Measurements from ENCODE around the gene ETV6.
A peak's percentile ranks its signal among the peaks of the same experiment; 100 is the strongest.

The ETV6 gene

DNA sequence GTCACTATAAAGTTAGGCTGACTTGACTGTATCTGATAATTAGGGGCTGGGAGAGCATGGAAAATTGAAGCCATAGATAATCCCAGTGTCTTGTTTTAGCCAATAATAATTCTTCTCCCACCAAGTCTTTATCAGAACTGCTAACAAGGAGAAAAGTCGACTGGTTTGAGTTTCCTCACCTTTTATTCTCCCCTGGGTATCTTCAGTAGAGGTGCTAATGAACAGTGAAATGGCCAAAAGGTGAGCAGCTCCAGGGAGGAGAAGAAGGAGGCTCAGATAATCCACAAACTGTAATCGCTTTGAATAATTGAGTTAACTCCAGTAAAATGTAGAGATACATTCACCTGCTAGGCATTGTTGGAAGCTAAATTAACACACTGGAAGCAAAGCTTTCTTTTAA is 72.6 kb downstream of the ETV6 start:
- no peak for DNase-seq

DNA sequence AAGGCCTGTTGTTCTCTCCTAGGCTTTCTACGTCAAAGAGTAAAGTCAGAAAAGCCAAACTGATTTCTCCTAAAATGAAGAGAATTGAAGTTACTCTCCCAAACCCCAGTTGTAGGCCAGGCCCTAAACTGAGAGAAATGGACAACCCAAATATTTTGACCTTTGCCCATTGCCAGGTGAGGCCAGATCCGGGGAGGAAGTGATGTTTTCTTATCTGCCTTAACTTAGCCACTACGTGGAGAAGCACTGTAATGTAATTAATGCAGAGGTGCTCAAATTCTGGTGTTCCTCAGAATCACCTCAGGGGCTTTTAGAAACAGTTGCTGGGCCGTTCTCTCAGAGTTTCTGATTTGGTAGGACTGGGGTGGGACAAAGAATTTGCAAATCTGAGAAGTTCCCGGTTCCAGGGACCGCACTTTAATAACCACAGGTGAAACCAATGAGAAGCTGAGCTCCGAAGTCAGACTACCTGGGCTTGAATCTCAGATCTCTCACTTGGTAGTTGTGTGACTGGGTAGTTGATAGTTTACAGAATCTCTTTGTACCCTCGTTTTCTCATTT is 73.2 kb downstream of the ETV6 start:
- DNase-seq: no peak

DNA sequence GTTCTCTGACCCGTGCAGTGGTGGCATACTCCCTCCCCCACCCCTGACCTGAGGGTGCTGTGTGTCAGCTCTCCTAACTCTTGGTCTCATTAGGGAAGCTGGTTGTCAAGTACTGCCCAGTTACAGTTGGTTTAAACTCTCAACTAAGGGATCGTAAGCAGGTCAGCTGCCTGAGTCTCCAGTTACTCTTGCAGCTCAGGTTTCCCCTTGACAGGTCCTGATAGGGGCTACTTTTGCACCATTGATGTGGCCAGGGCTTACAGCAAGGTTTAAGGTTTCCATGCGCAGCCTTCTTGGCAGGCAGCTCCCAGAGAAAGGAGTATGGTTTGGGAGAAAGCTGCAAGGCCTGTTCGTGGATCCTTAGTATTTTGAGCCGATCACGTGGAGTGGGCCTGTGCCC is 74.5 kb downstream of the ETV6 start:
- no peak for DNase-seq

DNA sequence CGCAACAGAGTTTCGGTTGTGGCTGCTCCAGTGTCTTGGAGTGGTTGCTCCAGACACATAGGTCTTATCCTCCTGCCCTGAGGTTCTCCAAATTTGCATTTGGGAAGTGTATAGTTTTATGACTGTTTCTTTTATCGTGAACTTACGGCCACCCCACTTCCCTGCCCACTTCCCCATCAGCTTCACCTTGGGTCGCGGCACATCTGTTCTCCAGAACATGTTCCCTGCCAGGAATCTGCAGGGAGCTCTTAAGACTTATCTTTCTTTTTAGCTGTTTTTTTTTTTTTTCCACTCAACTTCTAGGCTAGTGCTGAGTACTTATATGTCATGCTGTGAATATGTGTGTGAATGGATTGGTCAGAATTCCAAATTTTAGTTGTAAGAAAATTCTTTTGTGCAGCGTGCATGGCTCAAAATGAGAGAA is 75.4 kb downstream of the ETV6 start:
- no peak for DNase-seq

DNA sequence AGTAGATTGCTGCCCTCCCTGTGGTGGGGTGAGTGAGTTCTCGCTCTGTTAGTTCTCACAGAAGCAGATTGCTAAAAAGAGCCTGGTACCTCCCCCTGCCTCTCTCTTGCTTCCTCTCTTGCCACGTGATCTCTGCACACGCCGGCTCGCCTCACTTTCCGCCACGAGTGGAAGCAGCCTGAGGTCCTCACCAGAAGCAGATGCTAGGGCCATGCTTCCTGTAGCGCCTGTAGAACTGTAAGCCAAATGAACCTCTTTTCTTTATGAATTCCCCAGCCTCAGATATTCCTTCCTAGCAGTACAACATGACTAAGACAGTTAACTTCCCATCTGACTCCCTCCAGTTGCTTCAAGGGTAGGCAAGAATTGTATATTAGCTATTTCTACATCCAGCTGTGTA is 76.2 kb downstream of the ETV6 start:
- no peak for DNase-seq

DNA sequence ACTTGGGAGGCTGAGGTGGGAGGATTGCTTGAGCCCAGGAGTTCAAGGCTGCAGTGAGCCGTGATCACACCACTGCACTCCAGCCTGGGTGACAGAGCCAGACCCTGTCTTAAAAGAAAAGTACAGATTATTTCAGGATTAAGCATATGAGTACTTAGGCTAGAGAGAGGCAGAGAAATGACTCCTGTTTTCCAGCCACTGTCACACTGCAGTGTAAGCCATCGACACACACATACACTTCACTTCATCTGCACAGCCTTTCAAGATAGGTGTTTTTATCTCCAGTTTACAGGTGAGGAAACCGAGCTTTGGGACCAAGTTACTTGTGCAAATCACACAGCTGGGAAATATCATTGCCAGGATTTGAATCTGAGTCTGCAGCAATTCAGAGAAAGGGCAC is 77.2 kb downstream of the ETV6 start:
- no peak for DNase-seq

DNA sequence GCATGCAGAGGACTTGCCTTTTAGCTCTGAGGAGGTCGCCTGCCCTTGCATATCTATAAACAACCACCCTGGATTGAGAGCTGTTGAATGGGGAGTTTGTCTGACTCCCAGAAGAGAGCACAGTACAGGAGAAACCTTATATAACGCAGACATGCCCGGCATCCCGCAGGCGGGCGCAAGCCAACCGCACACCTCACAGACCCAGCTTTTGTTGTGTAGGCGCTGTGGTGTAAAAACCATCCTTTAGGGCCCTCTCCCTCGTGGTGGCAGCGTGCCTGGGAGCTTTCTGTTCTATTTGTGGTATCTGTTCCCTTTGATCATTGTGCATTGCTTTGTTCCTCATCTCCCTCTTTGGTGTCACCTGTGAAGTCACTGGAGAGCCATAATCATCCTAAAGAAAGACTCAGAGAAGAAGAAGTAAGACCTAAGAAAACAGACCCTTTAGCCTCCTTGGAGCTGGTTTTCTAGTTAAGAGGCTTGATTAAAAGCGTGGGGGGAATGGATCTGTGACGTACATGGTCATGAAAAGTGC is 77.7 kb downstream of the ETV6 start:
- DNase-seq: peak in 5 of 6 experiments; percentile 30 to 69 (median 59)

DNA sequence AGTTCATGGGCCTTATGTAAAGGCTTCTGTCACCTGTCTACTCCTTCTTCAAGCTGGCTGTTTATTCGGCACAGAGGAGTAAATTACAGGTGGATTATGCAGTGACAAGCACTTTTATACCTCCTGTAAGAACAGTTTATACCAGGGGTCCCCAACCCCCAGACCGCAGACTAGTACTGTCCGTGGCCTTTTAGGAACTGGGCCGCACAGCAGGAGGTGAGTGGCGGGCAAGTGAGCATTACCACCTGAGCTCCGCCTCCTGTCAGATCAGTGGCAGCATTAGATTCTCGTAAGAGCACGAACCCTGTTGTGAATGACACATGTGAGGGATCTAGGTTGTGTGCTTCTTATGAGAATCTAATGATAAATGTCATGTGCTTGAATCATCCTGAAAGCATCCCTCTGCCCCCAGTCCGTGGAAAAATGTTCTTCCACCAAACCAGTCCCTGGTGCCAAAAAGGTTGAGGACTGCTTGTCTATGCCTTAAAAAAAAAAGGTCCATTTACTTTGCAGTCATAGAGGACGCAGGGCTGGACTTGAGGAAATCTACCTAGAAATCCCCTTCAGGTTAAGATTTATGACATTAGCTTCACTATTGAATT is 78.8 kb downstream of the ETV6 start:
- DNase-seq: no peak

DNA sequence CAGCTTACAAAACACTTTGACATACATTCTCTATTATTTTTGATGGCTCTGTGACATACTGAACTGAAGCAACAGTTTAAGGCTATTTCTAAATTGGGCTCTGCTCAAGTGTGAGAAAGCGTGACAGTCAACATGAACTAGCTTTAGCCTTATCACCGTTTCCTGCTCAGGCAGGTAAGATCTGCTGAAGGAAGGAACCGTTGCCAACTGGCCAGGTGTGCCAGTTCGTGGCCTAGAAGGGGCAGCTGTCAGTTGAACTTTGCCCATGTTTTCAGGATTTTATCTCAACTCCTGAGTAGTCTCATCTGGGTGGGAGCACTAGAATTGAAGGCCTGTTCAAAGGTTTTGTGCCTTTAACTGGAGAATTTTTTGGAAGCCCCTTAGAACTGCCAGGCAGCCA is 79.5 kb downstream of the ETV6 start:
- peak in 1 of 6 experiments; percentile 13 for DNase-seq

DNA sequence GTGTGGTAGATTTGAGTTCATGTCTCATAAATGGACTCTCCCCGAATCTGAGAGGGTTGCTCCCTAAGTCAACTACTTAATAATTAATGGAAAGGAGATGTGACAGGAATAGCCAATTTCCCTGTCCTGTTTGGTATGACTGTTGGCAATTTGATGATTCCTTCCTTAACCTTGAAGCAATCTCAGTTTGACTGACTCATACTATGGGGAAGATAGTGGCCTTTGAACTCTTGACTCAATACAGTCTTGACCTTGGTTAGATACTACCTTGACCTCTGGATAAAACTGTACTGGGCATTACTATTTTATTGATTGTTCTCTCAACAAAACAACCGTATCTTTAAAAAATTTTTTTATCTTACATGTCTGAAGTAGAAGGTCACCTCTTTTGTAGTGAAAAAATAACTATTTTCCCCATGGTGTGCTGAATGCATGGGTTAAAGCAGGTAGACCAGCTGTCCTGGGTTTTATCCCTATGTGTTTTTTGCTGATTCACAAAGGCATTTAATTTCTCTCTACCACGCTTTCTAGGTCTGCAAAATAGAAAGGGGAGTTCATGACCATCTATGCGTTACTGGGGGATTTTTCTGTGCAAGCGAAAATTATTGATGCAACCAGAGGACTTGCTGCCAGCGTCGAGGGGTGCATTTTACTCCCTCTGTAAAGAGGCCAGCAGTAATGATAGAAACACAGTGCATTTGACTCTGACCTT is 80.1 kb downstream of the ETV6 start:
- DNase-seq: no peak

DNA sequence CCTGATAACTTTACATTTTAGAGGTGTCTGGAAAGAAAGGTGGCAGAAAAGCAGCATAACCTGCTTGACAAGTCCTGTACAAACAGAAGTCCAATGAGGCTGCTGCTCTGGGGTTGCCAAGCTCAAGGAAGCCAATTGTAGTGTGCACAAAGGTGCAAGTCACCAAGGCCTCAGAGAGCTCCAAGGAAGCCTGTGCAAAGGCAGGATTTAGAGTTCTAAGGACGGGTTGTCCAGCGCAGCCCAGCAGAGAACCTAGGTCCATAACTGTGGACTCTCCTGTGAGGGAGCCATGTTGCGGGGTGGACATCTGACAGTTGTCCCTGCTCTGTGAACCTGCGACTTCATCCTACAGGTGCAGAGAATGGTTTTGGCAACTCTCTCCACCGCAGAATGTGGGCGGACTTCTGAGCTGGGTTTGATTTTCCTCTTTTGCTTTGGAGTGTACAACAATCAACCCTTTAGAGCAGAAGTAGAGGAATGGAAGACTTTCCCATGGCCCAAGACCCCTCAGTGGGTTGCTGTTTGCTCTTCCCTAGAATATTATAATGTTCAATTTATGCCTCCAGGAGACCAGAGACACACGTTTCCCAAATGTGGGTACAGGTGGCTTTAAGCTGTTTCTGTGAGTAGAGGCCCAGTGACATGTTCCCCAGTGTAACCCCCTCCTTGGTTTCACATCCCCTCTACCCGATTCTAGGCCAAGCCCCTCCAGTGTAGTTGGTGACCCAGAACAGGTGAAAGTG is 81.0 kb downstream of the ETV6 start:
- DNase-seq: peak in 1 of 6 experiments; percentile 3

DNA sequence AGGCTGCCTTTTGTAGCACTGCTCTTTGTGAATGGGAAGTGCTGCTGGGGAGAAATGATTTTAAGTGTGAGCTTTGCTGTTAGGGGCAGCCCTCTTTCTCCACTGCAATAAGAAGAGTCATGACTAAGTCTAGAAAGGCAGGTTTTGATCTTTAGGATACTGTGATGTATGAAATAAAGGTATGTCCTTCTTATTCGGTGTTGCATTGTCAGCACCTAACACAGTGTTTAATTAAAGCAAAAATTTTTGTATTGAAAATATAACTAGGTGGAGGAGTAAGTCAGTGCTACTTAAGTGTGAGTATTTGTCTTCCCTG is 81.5 kb downstream of the ETV6 start:
- DNase-seq: peak in 1 of 6 experiments; percentile 6

DNA sequence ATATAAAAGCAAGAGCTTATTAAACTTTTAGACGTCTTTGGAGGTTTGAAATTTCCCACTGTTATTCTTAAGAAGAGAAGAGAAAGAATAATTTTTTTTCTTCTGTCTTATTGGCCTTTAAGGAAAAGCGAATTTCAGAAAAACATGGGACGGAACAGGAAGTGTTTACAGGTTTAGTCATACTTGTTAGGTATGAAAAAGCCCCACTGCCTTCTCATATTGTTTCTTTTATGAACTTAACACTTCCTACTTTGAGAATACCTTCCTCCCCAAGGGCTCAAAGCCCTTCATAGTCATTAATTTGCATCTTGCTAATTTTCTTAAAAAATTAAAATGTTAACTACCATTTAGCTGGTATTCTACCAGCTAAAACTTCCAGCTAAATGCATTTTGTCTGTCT is 82.0 kb downstream of the ETV6 start:
- peak in 1 of 6 experiments; percentile 13 for DNase-seq

DNA sequence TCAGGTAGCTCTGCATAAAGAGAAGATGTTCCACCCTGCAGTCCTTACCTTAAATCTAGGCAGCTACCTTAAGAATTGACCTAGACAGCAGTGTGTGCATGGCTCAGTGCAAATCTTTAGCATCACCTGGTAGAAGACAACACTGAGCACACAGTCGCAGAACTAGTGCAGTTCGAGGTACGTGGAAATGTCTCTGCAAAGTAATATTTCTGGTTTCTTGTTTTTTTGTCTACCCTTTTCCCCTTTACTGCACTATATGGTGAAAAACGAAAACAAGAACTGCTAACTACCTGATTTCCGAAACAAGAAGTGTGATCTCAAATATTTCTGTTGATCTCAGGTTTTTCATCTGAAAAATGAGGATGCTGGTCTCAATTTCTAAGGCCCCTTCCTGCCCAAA is 82.5 kb downstream of the ETV6 start:
- DNase-seq: peak in 1 of 6 experiments; percentile 3

DNA sequence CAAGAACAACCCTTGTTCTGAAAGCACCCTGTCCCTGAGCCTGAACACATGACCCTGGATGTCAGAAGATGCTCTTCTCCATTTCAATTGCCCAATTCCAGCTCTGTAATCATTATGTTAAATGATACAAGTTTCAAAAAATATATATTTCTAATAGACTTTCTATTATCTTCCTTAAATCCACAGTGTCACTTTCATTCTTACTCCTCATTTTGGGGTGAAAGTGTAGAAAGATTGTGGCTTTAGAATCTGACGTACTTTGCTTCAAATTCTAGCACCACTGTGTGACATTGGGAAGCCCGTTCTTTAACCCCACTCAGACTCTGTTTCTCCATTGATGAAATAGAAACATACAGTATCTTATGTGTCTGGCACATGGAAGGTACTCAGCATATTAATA is 83.2 kb downstream of the ETV6 start:
- DNase-seq: no peak

DNA sequence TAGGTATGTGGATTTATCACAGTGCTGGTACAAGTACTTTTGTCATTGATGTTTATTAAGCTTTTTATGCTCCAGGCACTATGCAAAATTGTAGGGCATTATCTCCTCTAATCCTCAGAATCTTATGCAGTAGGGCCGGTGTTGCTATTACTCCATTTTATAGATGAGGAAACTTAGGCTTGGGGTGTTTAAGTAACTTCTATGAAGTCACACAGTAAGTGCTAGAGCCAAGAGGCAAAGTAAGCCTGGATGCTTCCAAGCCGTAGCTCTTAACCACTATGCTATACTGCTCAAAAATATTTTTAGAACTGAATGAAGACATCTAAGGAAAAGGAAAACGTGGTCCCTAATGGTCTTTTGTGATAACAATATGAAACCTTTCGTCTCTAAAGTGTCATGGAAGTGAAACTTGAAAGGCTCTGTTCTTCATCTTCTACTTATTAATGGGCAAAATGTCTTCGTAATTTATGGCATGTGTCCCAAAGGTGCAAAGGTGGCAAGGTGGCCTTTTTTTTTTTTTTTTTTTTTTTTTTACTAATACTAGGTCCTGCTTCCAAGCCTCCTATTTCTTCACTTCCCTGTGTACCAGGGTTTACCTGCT is 85.2 kb downstream of the ETV6 start:
- no peak for DNase-seq

DNA sequence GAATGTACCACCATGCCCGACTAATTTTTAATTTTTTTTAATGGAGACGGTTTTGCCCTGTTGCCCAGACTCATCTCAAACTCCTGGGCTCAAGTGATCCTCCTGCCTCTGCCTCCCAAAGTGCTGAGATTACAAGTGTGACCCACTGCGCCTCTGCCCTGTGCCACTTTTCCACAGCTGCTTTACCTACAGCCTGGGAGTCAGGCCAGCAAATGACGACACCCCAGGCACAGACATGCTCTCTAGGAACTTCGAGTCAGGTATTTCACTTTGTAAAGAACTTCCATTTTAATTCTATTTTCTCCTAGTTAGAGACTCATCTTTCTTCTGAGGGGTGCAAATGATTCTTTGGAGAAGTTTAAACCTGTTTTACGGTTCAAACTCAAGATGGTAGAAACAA is 89.0 kb downstream of the ETV6 start:
- DNase-seq: no peak

DNA sequence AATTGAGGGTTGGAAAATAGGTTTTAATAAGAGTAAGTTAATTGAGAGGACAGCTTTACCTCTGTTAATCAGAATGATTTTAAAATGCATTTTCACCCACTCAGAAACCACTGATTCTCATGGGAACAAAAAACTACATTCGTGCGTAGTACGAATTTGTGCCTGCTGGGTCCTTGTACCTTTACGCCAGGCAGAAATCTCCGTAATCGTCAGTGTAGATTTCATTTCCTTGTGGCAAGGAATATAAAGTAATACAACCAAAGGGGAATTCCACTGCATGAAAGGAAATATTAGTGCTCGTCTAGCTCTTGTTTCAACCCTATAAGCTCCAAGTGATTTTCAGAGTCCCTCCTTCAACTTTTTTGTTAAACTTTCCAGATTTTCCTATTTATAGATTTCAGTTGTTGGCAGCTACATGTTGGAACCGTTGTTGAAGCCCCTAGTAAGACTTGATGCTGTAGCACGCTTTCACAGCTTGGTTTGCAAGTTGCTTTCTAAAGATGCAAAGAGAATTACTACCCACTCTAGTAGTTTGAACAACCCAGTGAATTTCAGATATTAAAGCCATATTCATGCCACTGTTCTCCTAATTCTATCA is 90.6 kb downstream of the ETV6 start:
- no peak for DNase-seq

DNA sequence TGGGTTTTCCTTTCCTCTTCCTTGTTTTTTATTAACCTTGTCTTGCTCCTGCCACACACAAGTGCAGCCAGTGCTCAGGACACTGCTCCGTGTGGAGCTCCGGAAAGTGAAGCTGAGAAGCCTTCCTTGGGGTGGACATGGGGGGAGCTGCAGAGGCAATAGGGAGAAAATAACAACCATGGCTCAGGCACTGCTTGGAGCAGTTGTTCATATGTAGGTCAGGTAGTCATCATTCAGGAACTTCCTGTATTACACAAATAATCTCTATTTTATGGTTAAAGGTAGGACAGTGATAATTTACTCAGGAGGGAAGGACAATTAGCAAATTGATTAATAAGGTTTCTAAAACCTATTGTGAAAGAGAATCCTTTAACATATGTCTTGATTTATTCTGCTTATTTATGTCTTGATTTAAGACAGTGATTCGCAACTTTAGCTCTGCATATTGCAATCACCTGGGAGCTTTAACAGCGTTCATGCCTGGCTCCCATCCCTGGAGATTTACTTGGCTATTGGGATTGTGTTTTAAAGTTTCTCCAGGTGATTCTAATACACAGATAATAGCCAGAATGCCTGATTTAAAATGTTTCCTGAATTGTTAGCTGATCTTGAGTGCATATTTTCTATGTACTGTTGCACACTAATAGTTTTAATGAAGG is 92.1 kb downstream of the ETV6 start:
- DNase-seq: no peak

DNA sequence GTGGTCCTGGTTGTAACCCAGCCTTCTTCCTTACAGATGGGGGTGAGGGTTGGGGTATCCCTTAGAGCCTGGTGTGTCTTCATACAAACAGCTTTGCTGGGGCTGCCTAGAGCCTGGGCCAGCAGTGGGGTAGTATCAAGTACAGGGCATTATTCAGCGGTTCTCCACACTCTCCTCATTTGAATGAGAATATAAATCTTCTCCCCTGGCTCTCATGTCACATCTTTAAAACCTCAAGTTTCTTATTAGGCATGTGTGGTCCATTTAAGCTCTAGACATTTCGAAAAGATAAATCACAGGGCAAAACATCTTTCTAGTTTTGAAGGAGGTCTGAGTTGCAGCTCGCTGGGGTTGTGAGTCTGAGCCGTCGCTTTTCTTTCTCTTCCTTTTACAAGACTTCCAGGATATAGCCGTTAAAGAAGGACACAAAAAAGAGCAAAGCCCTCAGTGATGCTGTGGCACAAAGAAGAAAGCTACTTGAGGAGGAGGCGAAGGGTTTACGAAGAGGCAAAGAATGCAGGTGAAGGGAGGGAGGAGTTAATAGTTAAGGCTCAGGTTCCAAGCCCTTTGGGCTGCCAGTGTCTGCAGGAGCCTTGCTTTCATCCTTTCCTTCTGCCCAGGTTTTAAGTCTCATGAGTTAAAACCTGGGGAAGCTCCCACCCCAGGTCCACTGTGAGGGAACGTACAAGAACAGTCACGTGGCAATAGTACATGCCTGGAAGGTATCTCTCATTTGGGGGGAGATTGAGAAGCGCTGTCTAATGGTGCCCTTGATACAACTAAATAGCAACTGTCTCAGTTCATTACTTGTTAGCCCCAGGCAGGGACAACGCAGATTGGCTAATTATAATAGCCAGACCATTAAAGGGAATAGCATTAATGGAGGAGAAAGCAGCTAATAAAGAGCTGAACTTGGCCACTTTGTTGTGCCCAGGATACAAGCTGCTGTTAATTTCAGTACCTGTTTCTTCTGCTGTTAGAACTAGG is 94.2 kb downstream of the ETV6 start:
- no peak for DNase-seq

DNA sequence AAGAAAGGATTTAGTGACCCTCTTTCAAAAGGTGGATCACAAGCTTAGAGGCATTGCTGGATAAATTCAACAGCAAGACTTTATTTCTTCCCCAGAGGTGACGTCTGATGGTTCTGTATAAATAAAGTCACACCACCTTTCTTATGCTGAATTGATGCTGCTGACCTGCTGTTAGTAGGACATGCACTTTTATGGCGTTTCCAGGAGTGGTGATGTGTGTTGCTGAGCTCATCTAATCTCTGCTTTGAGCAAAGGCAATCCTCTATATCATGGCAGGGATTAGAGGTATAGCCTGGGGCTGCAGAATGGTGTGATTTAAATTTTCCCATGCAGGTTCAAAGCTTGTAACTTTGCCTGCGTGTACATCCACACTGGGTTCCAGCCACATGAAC is 94.9 kb downstream of the ETV6 start:
- no peak for DNase-seq
